Measurements from ENCODE around the gene KRTAP12-1.

DNA sequence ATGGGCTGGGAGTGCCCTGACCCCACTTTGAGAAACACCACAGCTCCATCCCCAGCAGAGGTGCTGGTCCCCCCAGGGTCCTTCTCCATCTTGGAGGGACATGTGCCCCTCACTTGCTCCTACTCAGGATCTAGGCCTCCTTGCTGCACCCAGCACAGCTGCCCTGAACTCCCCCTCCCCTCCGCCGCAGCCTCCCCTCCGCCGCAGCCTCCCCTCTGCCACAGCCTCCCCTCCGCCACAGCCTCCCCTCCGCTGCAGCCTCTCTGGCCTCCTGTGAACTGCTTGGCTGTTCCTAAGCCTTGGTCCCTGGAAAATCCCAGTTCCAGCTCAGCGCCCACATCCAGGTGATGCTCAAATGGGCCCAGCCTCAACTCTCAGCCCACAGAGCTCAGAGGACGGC lies 45.4 kb upstream of the KRTAP12-1 start:
- TF ChIP-seq, protein P1, sequence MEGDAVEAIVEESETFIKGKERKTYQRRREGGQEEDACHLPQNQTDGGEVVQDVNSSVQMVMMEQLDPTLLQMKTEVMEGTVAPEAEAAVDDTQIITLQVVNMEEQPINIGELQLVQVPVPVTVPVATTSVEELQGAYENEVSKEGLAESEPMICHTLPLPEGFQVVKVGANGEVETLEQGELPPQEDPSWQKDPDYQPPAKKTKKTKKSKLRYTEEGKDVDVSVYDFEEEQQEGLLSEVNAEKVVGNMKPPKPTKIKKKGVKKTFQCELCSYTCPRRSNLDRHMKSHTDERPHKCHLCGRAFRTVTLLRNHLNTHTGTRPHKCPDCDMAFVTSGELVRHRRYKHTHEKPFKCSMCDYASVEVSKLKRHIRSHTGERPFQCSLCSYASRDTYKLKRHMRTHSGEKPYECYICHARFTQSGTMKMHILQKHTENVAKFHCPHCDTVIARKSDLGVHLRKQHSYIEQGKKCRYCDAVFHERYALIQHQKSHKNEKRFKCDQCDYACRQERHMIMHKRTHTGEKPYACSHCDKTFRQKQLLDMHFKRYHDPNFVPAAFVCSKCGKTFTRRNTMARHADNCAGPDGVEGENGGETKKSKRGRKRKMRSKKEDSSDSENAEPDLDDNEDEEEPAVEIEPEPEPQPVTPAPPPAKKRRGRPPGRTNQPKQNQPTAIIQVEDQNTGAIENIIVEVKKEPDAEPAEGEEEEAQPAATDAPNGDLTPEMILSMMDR (IDR thresholded peaks at IDR 0.05) = no peak
- TF ChIP-seq POLR2A (IDR thresholded peaks at IDR 0.05) = no peak
- TF ChIP-seq EP300 (IDR thresholded peaks at IDR 0.05) = no peak

All from suprapubic skin (tissue), 3 donors.